ENCODE measurements around the gene TLE2.
"Not testable (repeated sequence)": the region's sequence is repeated elsewhere in the genome, so short reads cannot be mapped to it uniquely, and the experiment has no call there.

TLE2 gene

DNA sequence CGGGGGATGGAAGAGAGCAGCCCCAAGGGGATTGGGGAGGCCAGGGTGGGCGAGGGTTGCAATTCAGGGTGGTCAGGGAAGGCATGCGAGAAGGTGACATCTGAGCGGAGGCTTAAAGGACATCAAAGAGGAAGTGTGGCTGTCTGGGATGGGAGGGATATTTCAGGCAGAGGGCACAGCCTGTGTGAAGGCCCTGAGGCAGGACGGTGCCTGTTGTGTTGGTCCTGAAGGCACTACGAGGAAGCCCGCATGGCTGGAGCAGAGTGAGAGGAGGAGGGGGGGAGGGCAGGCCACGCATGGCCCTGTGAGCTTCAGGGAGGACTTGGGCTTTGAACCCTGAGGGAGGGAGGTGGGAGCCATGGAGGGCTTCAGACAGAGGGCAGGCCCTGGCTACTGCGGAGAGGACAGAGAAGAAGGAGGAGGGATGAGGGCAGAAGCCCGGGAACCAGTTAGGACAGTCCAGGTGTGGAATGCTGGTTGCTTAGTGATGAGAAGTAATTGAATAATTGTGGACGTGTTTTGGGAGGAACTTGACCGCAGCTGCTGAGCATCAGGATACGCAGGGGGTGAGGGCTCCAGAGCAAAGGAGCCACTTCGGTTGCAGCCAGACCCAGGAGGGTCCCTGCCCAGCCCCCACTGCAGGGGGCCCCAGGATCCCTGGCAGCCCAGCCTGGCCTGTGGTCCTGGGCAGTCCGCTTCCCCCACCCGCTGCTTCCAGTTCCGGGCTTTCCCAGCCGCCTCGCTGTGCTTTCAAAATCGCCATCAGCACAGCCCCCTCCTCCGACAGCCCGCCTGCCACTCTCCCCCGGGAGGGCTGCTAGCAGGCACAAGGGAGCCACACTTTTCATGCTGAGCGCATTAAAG, 45.5 kb downstream of the TLE2 start:
- no peak for DNase-seq (ENCODE audit: low read depth in 2 of 2)

DNA sequence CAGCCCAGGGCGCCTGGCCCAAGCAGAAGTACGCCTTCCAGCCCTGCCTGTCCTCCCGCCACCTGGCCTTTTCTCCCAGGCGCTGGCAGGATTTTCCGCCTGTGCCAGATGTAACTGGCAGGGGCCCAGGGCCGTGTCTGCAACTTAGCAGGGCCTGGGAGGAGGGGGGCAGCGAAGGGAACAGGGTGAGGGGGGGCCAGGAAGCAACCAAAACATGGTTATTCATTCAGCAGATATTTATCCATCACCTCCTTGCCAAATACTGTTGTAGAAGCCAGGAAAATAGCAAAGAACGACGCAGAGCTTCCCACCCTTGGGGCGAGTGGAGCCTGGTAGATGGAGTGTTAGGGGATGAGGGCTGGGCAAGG, 46.1 kb downstream of the TLE2 start:
- no peak for DNase-seq (ENCODE audit: low read depth in 2 of 2)

DNA sequence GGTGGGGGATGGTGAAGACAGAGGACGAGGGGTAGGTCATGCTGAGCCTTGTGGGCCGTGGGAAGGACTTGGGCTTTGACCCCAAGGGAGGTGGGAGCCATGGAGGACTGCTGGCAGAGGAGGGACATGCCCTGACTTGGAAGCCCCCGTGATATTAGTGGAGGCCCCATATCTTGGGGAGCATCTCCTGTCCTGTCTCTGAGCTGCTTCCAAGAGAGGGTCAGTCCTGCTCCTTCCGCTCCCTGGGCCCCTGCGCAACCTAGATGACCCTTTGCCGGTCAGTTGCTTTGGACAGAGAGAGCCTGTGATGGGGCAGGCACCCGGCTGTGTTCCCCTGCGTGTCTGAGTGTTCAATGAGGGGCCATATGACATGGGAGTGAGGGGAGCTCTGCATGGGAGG, 46.5 kb downstream of the TLE2 start:
- no peak for DNase-seq (ENCODE audit: low read depth in 2 of 2)

DNA sequence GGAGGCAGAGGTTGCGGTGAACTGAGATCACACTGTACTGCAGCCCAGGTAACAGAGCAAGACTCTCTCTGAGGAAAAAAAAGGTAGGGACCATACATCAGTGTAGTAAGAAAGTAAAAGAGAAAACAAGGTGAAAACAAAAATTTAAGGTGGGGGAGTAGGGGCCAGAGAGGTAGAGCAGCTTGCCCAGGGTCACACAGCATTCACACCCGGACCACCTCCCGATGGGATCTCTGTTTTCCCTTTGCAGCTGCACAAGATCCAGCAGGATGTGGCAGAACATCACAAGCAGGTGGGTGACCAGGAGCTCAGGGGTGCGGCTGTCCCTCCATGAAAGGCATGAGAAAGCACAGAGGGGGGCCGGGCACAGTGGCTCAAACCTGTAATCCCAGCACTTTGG, 47.2 kb downstream of the TLE2 start:
- no peak for DNase-seq (ENCODE audit: low read depth in 2 of 2)

DNA sequence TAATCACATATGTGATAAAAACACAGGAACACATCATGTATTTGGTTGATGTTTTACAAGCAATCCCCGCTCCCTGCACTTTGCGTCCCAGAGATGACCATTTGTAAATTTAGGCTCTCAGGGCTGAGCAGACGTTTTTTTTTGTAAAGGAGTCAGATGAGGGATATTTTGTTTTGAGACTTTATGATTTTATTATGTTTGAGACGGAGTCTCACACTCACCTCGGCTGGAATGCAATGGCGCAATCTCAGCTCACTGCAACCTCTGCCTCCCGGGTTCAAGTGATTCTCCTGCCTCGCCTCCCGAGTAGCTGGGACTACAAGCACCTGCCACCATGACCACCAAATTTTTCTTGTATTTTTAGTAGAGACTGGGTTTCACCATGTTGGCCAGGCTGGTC, 50.3 kb downstream of the TLE2 start:
- no peak for DNase-seq (ENCODE audit: low read depth in 2 of 2)

DNA sequence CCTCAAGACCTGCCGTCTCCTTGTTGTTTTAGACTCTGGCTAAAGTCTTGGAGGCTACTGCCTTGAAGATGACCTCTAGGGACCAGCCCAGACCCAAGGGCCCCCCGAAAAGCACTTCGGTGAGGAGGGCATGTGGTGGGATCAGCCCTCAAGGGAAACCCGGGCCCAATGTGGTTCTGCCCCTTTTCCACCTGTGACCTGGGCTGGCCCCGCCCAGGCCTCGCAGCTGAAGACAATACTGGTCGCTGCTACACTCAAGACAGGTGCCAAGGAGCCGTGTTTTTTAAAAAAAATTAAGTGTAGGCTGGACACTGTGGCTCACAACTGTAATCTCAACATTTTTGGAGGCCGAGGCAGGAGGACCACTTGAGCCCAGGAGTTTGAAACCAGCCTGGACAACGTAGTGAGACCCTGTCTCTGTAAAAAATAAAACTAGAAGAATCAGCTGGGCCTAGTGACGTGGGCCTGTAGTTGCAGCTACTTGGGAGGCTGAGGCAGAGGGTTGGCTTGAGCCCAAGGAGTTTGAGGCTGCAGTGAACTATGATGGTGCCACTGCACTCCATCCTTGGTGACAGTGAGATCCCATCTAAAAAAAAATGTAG, 50.8 kb downstream of the TLE2 start:
- no peak for DNase-seq (ENCODE audit: low read depth in 2 of 2)

DNA sequence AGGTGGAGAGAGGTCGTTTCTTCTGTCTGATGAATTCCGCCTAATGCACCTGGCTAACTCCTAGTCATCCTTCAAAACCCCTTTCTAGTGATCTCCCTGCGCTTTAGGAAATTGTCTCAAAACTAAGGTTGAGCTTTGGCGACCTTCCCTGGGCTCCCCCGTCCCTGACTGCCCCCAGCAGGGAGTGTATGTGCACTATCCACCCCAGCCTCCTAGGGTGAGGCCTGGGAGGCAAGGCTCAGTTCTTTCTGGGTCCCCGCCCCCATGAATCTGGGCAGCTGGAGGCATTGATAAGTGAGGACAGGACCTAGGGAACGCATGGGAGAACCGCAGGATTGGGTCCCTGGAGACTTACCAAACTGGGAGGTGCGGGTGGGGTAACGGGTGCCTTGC, 51.3 kb downstream of the TLE2 start:
- no peak for DNase-seq (ENCODE audit: low read depth in 2 of 2)

DNA sequence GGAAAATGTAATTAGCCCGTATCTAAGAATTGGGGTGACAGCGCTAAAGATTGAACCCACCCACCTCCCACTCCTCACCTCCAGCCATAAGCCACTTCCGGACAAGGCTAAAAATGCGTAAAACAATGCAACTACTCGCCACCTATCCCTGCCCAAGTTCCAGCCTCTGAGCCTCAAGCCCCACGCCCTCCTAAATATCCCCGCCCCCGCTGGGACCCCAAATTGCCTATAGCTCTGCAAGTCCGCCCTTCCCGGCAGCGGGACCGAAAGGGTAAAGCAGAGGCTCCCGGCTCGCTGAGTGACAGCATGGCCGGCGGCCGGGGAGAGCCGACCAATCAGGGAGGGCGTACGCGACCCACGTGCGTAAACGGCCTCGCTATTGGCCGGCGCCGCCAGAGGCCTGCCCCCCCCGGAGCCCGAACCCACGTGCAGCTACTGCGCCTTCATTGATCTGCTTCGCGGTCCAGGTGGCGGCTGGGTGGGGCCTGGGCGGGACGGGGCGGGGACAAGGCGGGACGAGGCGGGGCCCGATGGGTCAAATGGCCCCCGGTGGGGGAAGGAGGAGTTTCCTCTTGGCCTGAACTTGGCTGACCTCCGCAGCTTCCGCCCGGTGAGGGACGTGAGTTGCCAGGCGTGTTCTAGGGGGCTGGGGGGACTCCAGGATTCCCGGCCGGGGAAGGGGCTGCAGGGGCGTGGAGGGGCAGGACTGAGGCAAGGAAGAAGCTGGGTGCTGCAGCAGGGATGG, 51.9 kb downstream of the TLE2 start, which contains the start of gene TLE6:
TSS of gene TLE6 (plus strand) at position 564 of the 745 bp plus-strand sequence. CDS start 670 bp downstream, outside the sequence.
- DNase-seq (ENCODE audit: low read depth in 2 of 2): peak; percentile 88

DNA sequence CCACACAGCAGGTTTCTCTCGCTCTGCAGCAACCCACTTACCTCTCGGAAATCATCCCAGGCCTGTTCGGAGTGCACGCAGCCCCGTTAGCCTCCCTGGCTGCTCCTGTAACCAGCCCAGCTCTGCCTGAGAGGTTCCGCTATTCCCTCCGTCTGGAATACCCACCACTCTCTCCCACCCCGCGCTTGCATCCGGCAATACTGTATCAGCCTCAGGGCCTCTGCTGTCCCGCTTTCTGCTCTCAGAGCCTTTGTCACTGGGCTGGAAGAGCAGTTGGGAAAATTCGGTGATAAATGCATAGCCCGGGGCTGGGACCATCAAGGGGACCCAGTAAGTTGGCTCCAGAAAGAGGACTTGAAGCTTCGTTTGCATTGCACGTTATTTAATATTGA, 52.5 kb downstream of the TLE2 start:
- DNase-seq (ENCODE audit: low read depth in 2 of 2): no peak

DNA sequence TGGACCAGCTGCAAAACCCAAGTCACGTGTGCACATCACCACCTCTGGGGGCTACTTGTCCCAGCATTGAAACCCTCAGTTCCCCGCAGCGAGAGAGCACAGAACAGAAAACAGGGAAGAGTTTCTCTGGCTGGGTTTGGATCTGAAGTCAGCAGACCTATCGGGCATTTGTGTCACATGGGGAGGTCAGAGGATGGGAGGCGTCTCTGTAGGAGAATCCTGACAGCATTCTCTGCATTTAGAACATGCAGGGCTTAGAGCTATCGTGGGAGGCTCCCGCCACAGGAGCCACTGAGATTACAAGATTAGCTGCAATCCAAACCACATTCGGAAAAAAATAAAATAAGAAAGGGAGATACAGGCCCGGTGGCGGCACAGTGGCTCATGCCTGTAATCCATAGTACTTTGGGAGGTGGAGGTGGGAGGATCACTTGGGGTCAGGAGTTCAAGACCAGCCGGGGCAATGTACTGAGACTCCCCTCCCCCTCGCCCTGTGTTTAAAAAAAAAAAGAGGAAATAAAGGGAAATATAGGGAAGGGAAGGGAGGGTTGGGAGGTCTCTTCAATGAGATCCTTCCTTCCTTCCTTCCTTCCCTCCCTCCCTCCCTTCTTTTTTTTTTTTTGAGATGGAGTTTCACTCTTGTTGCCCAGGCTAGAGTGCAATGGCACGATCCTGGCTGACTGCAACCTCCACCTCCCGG, 54.6 kb downstream of the TLE2 start:
- DNase-seq (ENCODE audit: low read depth in 2 of 2): no peak

DNA sequence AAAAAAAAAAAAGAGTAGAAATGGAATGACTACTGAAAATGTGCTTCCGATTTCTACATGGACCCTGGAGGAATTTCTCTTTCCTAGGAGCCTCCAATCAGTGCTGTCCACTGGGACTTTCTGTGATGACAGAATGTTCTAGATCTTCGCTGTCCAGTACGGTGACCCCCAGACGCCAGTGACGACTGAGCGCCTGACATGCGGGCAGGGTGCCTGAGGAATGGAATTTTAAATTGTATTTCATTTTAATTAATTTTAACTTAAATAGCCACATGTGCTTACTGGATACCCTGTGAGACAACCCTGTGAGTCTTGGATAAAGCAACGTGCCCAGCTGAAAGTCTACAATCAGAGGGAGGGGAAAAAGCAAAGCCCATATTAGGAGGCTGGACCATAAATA, 55.9 kb downstream of the TLE2 start:
- no peak for DNase-seq (ENCODE audit: low read depth in 2 of 2)

DNA sequence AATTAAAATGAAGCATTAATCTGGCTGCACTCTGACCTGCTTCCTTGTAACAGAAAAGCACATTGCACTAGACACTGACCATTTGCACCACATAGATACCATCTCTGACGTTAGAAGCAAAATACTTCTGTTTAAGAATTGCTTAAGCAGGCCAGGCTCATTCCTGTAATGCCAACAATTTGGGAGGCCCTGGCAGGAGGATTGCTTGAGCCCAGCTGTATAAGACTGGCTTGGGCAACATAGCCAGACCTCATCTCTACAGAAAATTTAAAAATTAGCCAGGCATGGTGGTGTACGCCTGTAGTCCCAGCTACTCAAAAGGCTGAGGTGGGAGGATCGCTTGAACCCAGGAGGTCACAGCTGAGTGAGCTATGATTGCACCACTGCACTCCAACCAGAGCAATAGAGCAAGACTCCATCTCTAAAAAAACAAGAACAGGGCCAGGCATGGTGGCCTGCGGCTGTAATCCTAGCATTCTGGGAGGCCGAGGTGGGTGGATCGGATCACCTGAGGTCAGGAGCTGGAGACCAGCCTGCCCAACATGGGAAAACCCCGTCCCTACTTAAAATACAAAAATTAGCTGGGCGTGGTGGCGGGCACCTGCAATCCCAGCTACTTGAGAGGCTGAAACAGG, 58.8 kb downstream of the TLE2 start:
- no peak for DNase-seq (ENCODE audit: low read depth in 2 of 2)

DNA sequence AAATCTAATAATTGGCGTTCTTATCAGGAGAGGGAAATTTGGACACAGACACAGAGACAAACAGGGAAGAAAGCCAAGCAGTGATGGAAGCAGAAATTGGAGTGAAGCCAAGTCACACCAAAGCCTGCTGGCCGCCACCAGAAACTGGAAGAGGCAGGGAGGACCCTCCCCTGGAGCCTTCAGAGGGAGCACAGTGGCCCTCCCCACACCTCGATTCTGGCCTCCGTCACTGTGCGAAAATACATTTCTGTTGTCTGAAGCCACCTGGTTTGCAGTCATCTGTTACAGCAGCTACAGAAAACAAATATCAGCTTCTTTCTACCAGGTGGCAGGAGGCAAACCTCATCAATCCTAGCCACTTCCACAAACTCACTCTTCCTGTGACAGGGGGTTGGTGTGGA, 60.0 kb downstream of the TLE2 start:
- DNase-seq (ENCODE audit: low read depth in 2 of 2): no peak

DNA sequence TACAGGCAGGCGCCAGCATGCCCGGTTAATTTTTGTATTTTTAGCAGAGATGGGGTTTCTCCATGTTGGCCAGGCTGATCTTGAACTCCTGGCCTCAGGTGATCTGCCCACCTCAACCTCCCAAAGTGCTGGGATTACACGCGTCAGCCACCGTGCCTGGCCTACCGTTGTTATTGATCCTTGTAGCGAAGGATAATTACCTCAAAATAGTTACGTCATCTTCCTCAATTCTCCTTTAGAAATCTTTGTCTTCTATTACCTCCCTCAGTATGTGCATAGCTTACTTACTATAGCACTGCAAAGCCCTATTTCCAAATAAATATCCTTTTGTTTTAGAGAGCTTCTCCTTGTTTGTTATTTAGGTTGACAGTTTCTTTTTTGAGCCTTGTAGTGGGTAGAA, 61.1 kb downstream of the TLE2 start:
- no peak for DNase-seq (ENCODE audit: low read depth in 2 of 2)

DNA sequence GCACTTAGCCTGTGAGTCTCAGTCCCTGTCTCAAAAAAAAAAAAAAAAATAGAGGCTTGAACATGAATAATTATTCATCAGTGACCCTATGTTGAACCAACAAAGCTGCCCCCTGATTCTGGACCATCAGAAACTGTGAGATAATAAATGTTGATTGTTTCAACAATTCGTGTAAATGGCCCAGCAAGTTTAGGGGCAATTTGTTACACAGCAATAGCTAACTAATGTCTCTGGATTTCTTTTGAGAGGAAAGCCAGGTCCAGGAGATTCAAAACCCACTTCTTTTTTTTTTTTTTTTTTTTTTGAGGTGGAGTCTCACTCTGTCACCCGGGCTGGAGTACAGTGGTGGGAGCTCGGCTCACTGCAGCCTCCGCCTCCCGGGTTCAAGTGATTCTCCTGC, 64.2 kb downstream of the TLE2 start:
- no peak for DNase-seq (ENCODE audit: low read depth in 2 of 2)

DNA sequence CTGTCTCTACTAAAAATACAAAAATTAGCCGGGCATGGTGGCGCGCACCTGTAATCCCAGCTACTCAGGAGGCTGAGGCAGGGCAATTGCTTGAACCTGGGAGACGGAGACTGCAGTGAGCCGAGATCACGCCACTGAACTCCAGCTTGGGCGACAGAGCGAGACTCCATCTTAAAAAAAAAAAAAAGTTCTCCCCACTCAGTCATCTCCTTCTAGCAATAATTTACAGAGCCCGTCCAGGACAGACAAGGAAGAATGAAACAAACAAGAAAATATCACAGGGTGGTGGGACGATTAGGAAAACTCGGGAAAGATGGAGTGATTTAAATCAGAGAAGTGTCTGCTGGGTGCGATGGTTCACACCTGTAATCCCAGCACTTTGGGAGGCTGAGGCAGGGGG, 65.4 kb downstream of the TLE2 start:
- DNase-seq (ENCODE audit: low read depth in 2 of 2): not testable (repeated sequence)

DNA sequence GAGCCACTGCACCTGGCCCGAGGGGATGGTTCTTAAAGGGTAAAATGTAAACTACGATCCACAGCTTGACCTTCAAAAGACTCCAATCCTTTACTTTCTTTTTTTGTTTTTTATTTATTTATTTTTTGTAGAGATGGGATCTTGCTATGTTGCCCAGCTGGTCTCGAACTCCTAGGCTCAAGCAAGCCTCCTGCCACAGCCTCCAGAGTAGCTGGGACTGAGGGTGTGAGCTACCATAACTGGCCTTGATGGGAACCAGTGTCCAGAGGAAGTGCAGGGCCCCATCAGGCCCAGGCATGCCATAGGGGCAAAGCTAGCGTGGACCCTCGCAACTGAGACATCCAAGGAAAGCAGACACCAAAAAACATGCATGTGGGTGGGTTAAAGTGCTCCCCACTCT, 66.0 kb downstream of the TLE2 start:
- DNase-seq (ENCODE audit: low read depth in 2 of 2): no peak

DNA sequence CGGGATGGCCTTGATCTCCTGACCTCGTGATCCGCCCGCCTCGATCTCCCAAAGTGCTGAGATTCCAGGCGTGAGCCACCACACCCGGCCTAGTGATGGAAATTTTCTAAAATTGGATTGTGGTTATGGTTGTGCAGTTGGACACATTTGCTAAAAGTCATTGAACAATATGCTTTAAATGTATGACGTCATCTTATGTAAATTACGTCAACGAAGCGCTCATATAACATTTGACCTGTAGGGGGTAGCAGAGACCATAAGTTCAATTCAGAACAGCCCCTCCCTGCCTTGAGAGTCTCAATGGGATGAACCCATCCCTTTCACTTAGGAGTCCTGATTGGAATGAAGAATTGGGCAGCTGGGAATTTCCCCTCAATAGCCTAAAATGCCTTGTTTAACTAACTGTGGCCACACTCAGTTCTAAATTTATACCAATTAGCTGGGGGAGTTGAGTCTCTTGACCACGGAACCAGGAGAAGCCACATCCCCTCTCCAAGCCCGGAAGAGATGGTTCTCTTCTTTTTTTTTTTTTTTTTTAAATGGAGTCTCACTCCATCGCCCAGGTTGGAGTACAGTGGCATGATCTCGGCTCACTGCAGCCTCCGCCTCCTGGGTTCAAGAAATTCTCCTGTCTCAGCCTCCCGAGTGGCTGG, 66.9 kb downstream of the TLE2 start:
- DNase-seq (ENCODE audit: low read depth in 2 of 2): peak in 1 of 2 donors; percentile 61

DNA sequence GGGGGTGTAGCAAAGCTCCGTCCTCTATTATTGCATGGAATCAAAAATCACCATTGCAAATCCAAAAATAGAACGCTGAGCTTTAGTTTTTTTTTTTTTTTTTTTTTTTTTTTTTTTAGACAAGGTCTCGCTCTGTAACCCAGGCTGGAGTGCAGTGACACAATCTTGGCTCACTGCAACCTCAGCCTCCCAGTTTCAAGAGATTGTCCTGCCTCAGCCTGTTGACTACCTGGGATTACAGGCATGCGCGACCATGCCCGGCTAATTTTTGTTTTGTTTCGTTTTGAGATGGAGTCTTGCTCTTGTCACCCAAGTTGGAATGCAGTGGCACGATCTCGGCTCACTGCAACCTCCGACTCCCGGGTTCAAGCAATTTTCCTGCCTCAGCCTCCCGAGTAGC, 69.0 kb downstream of the TLE2 start:
- DNase-seq (ENCODE audit: low read depth in 2 of 2): no peak

DNA sequence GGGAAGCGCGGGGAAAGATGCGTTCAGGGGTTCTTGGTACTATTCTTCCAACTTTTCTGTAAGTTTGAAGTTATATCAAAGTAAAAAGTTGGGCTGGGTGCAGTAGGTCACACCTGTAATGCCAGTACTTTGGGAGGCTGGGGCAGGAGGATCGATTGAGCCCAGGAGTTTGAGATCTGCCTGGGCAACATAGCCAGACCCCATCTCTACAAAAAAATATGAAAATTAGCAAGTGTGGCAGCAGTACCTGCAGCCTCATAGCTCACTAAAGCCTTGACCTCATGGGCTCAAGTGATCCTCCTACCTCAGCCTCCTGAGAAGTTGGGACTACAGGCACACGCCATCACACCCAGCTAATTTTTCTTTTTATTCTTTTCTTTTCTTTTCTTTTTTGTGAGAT, 71.9 kb downstream of the TLE2 start:
- DNase-seq (ENCODE audit: low read depth in 2 of 2): no peak

DNA sequence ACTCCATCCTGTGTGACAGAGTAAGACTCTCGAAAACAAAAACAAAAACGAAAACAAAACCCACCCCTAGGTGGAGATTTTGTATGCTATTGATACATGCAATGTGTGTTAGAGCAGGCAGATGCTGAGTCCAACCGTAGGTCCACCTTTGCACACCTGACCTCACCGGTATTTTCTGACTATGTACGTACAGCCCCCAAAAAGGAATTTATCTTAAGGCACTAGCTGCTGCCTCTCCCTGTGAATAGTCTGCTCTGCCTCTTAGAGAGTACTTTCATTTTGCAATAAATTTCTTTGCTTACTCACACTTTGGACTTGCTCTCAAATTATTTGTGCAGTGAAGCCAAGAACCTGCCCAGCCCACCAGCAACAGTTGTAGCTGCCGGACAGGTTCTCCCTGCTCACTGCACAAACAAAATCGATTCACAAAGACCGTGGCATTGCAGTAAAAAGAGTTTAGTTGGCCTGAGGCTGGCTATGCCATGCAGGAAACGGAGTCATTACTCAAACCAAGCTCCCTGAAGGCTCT, 76.1 kb downstream of the TLE2 start:
- DNase-seq (ENCODE audit: low read depth in 2 of 2): no peak
